NCI-H345 treated with DMSO at 0.1 percent for 48 hours (cell line): ENCODE measurements around the gene SSBP2.

Source experiments
- DNase-seq: peaks from one replicate; lab custom pipeline; 2025; ENCODE audit not compliant: unreplicated experiment; lab: John Stamatoyannopoulos, UW

Gene SSBP2

GRCh38 chr5:81397176-81397575, 353.7 kb downstream of the SSBP2 start:
- no peak for DNase-seq

GRCh38 chr5:81395262-81395661, 355.6 kb downstream of the SSBP2 start:
- no peak for DNase-seq

GRCh38 chr5:81393783-81394718, 356.8 kb downstream of the SSBP2 start, which contains the start of gene ACOT12:
Gene ACOT12 (minus strand): TSS chr5:81394134. CDS start chr5:81394114, 20 bp downstream.
- no peak for DNase-seq

- no peak for DNase-seq
Measured at GRCh38 chr5:81393430-81393782, 357.5 kb downstream of the SSBP2 start.

GRCh38 chr5:81389025-81389424, 361.9 kb downstream of the SSBP2 start:
- DNase-seq: no peak

- no peak for DNase-seq
Measured at GRCh38 chr5:81388169-81388568, 362.7 kb downstream of the SSBP2 start.

- peak; percentile 7 for DNase-seq
Measured at GRCh38 chr5:81383867-81384266, 367.0 kb downstream of the SSBP2 start.

GRCh38 chr5:81371354-81371876, 379.5 kb downstream of the SSBP2 start:
- DNase-seq: no peak

GRCh38 chr5:81370912-81371311, 380.0 kb downstream of the SSBP2 start:
- DNase-seq: no peak

GRCh38 chr5:81365541-81365940, 385.4 kb downstream of the SSBP2 start:
- DNase-seq: no peak

- no peak for DNase-seq
Measured at GRCh38 chr5:81363093-81363871, 387.6 kb downstream of the SSBP2 start.
